Suppressor macrophage treated with lipopolysaccharide for 1 hour (primary cell): Measurements from ENCODE around the gene SLC9A9.

ENCODE experiments used
- DNase-seq, 3 donors: peaks; one replicate each; pipeline ENCODE4 v3.0.0-alpha.2; 2020 to 2022

Gene SLC9A9

DNA sequence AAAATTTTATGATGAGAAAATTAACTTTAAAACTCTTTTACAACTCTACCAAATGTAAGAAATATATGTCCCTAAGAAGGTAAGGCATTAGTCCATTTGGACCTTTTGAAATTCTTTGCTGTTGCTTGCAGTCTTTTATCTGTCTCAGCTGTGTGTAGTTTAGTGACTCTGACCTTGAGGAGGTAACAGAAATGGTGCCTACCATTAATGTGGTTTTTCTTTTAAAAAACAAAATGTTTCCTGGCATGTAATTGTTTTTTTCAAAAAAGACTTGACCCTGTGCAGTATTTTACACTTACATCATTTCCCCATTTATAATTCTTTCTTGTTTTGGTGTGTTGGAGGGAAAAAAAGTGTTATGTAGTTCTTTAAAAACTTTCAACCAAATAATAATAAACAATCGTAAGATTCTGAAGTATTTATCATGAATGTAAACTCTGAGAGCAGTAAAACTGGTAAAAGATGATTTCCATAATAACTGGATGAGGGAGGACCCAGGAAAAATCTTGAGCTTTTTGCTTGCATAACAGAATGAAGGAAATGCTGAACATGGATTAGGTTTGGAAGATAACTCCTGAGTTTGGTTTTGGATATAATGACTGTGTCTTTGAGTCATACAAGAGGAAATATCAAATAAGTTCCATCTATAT is 503.6 kb downstream of the SLC9A9 start:
- DNase-seq: no peak

DNA sequence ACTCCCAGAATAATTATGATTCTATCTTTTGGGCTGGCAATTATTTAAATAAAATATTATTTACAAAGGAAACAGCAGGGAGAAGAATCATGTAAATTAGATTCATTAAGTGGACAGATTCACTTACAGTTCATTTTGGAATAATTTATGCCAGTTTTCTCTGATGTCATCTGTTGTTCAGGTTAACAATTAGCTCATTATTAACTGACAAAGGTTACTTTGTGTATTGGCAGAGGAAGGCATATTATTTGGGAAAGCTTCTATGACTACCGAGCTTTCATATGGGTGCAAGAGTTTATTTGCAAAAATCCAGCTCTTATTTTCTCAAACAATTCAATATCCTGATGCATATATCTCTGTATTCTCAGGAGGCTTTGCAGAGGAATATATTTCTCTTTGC is 504.3 kb downstream of the SLC9A9 start:
- no peak for DNase-seq

DNA sequence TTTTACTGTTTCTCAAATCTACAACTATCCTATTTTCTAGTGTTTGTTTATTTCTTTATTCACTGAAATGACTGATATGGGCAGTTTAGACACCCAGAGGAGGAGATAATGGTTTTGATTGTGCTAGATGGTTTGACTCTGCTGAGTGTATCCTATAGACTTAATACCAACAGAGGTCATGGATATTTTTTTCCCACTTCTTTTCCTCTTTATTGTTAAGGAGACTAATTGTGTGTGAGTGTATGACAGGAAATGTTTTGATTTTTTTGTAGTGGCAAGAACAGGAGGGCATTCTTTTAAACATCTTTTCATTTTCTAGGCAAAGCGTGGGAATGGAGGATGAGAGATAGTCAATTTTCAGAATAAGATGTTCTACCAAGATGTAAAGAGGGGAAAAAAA is 505.2 kb downstream of the SLC9A9 start:
- no peak for DNase-seq

DNA sequence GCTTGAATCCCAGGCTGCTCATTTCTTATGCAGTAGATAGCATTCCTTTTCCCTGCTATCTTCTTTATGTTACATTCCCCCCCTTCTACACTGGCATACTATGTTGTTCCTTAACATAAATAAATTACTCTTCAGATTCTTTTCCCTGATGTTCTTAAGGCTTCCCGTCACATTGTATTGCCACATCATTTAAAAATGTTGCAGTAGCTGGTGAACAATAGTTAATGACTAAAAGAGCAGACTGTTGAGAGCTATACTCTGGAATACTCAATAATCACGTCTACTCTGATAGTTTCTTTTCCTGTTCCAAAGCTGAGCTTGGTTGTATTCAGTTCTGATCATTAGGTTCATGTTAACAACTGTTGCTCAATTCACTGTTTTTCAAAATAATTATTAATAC is 508.8 kb downstream of the SLC9A9 start:
- no peak for DNase-seq

DNA sequence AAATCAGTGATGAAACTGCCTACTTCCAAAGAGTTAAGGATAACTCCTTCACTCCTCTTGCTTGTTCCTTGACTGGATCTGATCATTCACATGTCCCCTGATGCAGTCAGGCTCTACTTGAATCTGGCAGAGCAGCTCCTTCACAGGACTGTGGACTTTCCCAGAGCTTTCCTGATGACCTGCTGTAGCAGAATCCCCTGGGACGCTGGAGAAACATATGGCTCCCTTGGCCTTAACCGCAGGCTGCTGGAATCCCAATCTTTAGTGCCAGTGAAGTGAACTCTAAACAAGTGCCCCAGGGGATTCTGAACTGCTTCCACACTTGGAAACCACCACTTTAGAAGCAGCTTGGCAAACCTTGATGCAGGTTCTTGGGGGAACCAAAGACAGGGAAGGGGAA is 510.9 kb downstream of the SLC9A9 start:
- DNase-seq: no peak

DNA sequence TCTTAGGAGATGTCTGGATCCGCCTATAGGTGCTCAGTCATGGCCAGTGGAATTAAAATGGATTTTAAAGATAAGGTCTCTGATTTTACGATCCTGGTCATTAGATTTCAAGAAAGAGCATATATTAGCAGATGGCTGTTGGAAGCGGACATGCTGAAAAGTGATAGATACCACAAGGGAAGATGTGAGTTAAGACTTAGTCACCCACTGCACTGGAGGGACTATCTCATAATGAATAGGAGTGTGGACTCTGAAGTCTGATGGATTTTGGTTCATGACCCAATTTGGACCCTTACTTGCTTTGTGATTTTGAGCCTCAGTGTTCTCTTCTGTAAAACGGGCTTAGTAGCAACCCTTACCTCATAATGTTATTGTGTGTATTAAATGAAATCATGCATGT is 514.0 kb downstream of the SLC9A9 start:
- DNase-seq: no peak

DNA sequence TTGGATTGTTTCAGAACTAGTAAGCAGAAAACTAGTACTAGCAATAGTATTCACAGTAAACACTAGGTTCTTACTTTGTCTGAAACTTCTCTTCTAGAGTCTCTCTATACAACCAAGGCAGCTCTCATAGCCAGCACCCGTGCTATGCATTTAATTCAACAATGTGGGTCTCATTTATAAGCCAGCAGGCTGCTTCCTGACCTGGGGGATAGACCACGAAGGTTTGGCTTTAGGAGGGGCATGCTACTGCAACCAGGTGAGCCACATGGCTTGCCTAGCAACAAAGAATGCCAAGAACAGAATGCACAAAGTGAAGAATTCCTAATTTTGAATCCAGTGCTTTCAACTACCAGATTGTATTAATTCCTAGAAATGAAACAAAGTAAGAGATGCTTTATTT is 514.9 kb downstream of the SLC9A9 start:
- DNase-seq: no peak

DNA sequence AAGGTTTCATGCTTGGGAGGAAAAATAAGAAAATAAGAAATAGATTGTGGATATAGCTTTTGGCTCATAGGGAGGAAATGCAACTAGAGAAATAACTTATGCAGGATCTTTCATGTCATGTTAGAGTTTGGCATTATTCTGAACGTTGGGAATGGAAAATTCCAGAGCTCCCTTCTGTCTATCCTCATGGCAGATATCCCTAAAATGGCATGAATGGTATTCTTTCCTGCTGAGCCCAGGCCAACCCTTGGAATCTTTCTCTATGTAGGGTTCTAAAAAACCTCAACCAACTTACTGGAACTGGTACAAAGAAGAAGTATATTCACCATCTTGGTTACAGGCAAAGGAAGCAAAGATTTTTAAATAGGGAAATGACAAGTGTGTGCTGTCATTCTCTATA is 516.2 kb downstream of the SLC9A9 start:
- no peak for DNase-seq

DNA sequence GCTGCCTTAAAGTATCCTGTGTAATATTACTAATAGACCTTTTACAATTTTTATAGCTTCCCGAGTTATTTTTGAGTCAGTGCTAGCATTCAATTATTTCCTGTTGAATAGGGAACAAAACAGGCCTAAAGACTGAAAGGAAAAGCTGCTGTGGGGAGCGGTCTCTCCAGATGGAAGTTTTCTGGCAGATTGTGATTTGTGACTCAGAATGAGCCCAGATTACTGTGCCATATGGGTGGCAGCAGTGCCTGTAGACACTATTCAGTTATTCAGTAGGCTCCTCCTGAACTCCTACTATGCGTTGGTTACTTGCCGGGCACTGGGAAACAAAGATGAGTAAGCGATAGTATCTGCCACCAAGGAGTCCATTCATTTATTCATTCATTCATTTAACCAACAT is 516.9 kb downstream of the SLC9A9 start:
- peak; percentile 41 to 64 (median 47) for DNase-seq

DNA sequence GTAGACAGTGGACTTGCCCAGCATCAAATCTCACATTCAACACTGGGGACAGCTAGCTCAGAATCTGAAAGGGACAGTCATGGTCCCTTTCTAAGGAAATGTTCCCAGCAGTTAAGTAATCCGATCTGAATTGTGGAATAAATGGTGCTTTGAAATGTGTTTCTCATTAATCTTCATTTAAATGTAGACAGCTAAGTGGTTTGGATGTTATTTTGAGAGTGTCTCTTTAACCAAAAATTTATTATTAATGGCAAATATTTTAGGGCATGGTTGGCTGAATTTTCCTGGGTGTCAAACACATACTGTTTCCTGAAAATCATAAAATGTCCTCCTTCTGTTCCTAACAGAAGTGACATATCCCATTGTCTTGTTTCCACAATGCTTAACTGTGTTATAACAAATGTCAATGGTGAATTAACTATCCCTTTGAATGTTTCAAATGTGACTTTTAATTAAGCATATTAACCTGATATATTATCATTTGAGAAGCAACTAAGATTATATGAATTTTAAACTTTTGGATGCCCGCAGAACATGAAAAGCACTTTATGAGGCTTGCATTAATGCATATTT is 517.9 kb downstream of the SLC9A9 start:
- no peak for DNase-seq

DNA sequence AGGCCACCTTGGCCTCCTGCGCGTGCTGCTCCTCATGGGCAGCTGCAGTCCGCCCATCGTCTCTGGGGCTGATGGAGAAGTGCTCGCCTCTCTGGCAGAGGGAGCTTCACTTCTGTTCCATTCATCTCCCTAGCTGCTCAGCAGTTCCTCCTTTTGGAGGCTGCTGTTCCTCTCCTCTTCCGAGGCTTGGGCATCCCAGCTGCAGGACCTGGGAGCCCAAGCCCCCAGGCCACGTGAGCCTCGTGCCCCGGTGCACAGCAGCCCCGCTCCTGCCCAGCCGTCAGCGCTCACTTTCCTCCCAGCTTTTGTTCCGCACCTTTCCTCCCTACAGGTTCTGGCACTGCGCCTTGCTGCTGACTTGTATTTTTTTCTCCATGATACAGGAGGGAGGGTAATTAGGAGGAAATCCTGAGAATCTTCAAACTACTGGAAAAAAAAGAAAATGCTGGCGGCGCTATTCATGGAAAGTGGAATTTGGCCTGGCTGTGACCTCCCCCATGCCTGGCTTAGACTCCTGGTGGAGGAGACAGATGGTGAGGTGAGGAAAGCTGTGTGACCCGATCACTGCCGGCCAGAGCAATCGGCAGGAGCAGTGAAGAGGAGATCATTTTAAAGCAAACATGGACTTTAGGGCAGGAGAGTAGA is 518.6 kb downstream of the SLC9A9 start:
- DNase-seq: peak in 1 of 3 donors; percentile 26

DNA sequence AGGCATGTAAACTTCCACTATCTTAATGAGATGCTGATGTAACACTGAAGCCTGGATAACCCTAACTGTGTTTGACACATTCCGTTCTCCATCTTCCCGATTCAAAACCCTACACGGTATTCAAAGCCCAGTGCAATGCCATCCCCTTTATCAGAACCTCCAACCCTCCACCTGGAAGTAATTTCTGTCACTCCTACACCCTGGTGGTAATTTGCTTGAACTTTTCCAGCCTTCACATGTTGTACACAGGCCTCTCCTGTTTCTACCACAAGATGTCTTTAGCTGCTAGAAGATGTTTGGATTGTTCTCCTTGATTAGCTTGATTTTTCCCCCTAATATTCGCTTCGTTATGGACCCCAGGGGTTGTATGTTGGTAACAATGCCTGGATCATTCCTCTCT is 519.8 kb downstream of the SLC9A9 start:
- no peak for DNase-seq

DNA sequence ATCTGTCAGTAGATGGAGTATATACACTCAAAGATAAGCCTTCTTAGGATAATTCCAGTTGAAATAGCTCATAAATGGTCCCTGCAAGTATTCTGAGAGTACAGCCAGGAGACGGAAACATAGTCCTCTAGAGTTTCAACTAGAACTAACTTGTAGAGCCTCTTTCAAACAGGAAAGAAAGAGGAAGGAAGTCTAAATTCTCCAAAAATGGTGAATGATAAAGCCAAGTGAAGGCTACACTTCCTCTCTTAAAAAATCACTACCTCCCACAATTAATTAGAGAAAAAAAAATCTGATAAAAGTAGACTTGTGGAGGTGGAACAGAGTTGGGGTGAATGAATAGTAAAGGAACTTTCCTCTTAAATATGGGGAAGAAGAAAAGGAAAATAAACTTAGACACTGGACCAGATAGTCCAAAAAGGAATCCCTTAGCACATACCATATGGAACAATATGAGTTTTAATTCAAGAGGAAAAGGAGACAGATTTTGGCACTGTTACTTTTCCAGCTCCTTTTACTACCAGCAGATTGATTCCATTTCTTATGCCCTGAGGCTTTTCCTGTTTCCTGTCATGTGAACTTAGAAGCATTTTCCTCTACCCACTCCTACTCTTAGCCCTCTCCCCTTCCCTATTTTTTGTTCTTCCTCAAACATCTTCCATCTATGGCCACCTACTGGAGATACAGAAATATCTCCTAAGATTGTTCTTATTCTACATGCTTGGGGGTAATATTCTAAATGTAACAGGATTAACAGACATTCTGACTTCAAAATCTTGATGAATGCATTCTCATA is 521.1 kb downstream of the SLC9A9 start:
- DNase-seq: peak; percentile 32 to 53 (median 46)

DNA sequence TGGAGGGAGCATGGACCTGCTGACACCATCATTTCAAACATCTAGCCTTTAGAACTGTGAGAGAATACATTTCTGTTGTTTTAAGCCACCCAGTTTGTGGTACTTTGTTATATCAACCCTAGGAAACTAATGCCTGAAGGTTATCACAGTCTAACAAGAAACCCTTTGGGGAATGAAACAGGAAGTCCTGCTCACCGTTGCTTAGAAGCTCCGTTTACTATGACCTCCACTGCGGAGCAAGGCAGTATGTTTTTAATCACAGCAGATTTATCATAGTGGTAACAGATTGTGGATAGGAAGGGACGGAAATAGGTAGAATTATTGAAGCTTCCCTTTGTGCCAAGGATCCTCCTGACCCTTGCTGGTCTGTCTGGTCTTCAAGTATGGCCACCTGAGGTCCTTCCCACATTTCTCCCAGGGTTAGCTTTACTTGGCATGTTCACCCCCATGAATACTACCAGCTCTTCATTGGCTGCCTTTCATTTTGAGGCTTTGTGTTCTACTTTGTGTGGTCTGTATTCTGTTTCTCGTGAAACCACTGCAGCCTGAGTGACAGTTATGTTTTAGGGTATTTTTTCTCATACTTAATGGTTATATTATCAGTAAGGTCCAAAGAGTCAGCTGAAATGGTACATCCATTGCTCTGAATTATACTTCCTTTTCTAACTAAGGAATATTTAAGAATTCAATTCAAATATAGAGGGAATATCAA is 527.1 kb downstream of the SLC9A9 start:
- no peak for DNase-seq

DNA sequence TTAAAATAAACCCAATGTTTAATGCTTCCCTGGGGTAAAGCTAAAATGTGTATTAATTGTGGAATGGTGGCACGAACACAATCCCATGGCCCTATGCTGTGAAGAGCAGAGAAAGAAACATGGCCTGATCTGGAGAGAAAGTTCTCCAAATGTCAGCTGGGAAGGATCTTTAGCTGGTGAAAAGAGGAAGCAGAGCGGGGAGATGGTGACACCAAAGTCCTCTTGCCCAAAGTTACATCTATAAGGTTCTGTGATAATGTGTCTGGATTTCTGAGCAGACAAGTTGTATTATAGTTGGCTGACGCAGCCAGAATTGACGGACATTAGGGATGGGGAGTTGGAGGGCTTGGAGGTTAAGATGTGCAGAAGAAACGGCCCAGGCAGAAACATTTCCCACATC is 532.5 kb downstream of the SLC9A9 start:
- peak; percentile 32 to 34 (median 33) for DNase-seq

DNA sequence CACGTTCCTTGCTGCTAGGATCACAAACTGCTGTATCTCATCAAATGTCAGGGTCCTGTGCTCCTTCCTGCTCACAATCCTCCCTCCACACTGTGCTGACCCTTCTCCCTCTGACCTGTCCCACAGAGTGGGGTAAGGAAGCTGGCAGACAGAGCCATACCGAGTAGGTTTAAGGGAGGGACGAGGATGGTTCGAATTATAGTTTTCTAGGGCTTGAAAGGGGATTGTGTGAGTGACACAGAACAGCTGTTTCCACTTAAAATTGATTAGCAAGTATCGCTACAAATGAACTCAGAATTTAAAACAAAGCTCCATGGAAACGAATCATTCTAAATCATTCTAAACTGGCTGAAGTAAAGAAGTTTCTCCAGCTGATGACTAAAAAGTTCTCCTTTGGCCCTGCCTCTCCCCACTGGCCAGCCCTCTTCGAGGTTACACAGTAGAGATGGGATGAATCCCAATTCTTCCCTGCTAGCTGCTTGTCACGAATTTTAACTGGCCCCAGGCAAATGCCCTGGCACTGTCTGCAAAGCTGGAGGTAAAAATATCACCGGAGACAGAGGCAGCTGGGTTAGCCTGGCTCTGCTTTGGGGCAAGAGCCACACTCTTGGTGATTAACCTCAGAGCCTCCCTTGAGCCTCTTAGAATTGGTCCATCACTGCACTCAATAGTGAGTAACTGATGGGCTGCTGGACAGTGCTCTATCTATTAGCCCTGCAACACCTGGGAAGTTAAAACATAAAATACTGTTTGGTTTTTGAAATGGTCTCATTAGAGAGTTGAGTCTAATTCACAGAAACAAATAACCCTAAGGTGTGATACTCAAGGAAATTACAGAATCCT is 533.8 kb downstream of the SLC9A9 start:
- DNase-seq: no peak

DNA sequence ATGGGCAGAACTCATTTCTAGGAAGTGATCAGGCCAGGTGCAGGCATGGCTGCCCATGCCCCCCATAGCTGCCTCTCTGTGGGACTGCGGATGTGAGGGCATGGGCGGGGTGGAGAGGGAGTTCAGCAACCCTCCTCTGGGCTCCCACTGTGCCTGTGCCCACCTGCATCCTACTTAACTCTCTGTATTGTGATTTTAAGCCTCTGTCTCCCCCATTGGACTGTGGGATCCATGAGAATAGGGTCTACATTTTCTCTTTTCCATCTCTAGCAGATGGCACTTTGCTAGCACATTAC is 534.4 kb downstream of the SLC9A9 start:
- no peak for DNase-seq

DNA sequence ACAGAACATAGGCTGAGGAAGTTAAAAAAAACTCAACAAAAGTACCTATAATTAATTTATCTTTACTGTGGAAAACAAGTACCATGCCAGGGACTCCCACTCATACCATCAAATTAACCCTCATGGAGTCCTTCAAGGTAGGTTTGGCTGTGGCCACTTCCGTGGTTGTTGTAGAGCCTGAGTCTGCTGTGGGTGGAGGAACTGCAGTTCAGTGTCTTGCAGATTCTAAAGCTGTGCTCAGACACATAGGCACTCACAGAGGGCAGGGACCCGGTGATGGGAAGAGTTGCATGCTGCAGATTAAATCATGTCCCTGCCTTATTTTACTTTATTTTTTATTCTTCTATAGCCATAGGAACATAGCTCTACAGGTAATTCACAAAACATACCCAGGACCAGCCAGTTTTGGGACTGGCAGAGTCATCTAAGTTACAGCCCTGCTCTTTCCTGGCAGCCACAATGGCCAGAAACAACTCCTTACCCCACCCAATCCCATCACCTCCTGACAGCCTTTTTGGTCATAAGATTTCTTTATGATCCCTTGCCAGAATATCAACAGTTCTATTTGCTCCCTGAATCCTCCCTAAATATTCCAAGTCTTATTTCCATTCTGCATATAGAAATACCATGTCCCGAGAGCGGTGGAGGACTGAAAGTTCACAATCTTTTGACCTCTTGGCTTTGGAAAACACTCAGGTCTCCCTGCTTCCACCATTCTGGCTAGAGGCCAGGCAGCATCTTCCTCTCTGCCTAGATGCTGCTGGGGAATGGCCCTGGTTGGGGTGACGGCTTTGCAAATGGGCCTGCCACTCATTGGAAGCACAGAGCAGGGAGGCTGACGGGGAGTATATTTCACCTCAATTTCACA is 535.0 kb downstream of the SLC9A9 start:
- DNase-seq: no peak

DNA sequence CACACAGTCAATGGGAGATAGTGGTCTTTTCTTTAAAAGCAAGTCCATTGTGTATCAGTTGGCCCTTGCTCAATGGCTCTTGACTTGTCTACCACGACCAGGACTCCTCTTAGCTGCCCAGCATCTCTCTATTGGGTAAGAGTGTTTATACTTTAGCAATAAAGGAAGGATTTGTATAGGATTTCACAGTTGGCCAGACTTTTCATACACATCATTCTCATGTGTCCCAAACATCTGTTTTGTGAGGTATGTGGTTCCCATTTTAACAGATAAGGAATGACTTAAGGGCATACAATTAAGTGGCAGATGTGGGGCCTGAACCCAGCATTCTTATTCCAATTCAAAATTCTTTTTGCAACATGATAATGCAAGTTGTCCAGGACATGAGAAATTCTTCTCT is 537.2 kb downstream of the SLC9A9 start:
- no peak for DNase-seq

DNA sequence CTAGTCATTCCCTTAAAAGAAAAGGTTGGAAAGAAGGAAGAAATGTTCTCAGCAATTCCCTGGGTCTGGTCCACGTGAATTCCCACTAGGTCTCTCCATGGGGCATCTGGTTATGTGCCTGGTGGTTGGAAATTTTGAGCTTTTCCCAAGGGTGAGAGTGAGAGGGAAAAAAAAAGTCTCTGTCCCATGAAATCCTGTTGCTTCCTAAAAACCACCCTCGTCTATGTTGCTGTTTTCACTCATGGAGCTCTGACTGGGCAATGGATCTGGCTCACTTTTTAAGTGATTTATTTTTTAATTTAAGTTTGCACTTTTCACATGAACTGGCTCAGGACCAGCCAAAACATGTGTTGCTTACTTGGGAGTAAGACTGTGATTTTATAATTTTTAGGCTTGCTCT is 538.6 kb downstream of the SLC9A9 start:
- DNase-seq: no peak

DNA sequence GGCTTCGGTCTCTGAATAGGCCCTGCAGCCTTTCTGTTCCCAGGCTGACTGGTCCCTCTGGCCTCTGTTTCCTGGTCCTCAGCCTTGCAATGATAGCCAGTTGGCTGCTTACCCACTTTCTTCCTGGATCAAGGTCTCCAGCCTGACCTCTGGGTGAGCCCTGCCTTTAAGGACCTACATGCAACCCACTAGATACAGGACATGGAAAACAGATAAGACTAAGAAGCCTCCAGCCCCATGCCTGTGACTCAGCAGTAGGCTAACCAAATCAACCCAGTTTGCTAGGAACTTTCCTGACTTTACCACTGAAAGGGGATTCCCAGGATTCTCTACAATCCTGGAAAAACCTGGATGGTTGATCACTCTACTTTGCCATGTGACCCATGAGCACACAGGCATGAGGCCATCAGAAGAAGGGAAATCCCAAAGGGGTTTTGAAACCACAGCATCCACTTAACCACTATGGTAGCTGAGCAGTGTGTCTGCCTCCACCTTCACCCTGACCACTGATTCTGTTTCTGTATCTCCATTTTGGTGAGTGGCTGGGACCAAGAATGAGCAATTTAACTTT is 540.6 kb downstream of the SLC9A9 start:
- peak; percentile 91 to 98 (median 95) for DNase-seq
